H9 (cell line): ENCODE data around the gene CRHR2. TPM values are rescaled to one million over a fixed set of nuclear protein-coding genes. Genes with fewer than 3 reads are reported as not detected.

Source experiments
- DNase-seq: peaks from one replicate; pipeline ENCODE4 v3.0.0-alpha.2; 2017
- H2AFZ ChIP-seq: one replicate; pipeline ENCODE4 v1.6.1; 2013; ENCODE audit warnings: mild to moderate bottlenecking, low read length, control low read depth, moderate library complexity
- H2AK5ac ChIP-seq: 2 replicates; pipeline ENCODE4 v1.6.1; 2013; ENCODE audit warnings: low read length, control low read depth, mixed read lengths; ENCODE audit not compliant: insufficient read length
- H2BK120ac ChIP-seq: one replicate; pipeline ENCODE4 v1.6.1; 2013; ENCODE audit warnings: low read depth, mild to moderate bottlenecking, low read length, control low read depth, inconsistent platforms; ENCODE audit not compliant: poor library complexity, severe bottlenecking
- H2BK12ac ChIP-seq: 2 replicates; pipeline ENCODE4 v1.6.1; 2013; ENCODE audit warnings: low read length, control low read depth, mixed read lengths, low read depth; ENCODE audit not compliant: insufficient read length
- H2BK15ac ChIP-seq: 2 replicates; pipeline ENCODE4 v1.6.1; 2013; ENCODE audit warnings: low read depth, low read length, control low read depth
- H2BK20ac ChIP-seq: one replicate; pipeline ENCODE4 v1.6.1; 2013; ENCODE audit warnings: low read depth, mild to moderate bottlenecking, low read length, control low read depth, inconsistent platforms; ENCODE audit not compliant: poor library complexity, severe bottlenecking
- H2BK5ac ChIP-seq: 2 replicates; pipeline ENCODE4 v1.6.1; 2013; ENCODE audit warnings: low read length, control low read depth, mixed read lengths; ENCODE audit not compliant: insufficient read length
- H3K14ac ChIP-seq: 2 replicates; pipeline ENCODE4 v1.6.1; 2013; ENCODE audit warnings: low read length, control low read depth; ENCODE audit not compliant: insufficient read depth
- H3K18ac ChIP-seq: 2 replicates; pipeline ENCODE4 v1.6.1; 2013; ENCODE audit warnings: low read depth, mild to moderate bottlenecking, mixed read lengths, low read length, control low read depth; ENCODE audit not compliant: insufficient read length
- H3K23ac ChIP-seq: 2 replicates; pipeline ENCODE4 v1.6.1; 2013; ENCODE audit warnings: low read length, control low read depth, mixed read lengths, low read depth; ENCODE audit not compliant: insufficient read length
- H3K23me2 ChIP-seq: 2 replicates; pipeline ENCODE4 v1.6.1; 2013; ENCODE audit warnings: low read depth, mild to moderate bottlenecking, mixed read lengths, low read length, control low read depth; ENCODE audit not compliant: insufficient read length, poor library complexity, severe bottlenecking
- H3K27ac ChIP-seq: 2 replicates; pipeline ENCODE4 v1.5.1; 2013; ENCODE audit warnings: low read length, control low read depth, mixed read lengths, low read depth; ENCODE audit not compliant: insufficient read length
- H3K27me3 ChIP-seq: 2 replicates; pipeline ENCODE4 v1.6.1; 2013; ENCODE audit warnings: low read length, control low read depth, inconsistent platforms; ENCODE audit not compliant: insufficient read depth
- H3K4ac ChIP-seq: 2 replicates; pipeline ENCODE4 v1.6.1; 2013; ENCODE audit warnings: low read depth, mild to moderate bottlenecking, control low read depth, inconsistent platforms, low read length, moderate library complexity
- H3K4me1 ChIP-seq: 2 replicates; pipeline ENCODE4 v1.6.1; 2013; ENCODE audit warnings: low read length, control low read depth, inconsistent platforms; ENCODE audit not compliant: insufficient read depth
- H3K4me2 ChIP-seq: 2 replicates; pipeline ENCODE4 v1.6.1; 2013; ENCODE audit warnings: low read length, control low read depth, mixed read lengths; ENCODE audit not compliant: insufficient read length, insufficient read depth
- H3K56ac ChIP-seq: 2 replicates; pipeline ENCODE4 v1.6.1; 2013; ENCODE audit warnings: low read depth, mild to moderate bottlenecking, mixed read lengths, low read length, control low read depth; ENCODE audit not compliant: insufficient read length
- H3K79me1 ChIP-seq: 2 replicates; pipeline ENCODE4 v1.6.1; 2013; ENCODE audit warnings: low read depth, mild to moderate bottlenecking, moderate library complexity, low read length, control low read depth, inconsistent platforms; ENCODE audit not compliant: insufficient read depth, poor library complexity, severe bottlenecking
- H3K79me2 ChIP-seq: 2 replicates; pipeline ENCODE4 v1.6.1; 2013; ENCODE audit warnings: low read length, control low read depth, inconsistent platforms; ENCODE audit not compliant: insufficient read depth
- H3K9ac ChIP-seq: 2 replicates; pipeline ENCODE4 v1.6.1; 2013; ENCODE audit warnings: low read length, control low read depth, mixed read lengths; ENCODE audit not compliant: insufficient read length; ENCODE audit errors: extremely low read depth
- H3K9me3 ChIP-seq: one replicate; pipeline ENCODE4 v1.6.1; 2013; ENCODE audit warnings: low read depth, low read length, inconsistent platforms; ENCODE audit not compliant: control insufficient read depth
- H3T11ph ChIP-seq: one replicate; pipeline ENCODE4 v1.6.1; 2013; ENCODE audit warnings: mild to moderate bottlenecking, low read length, control low read depth, inconsistent platforms
- H4K20me1 ChIP-seq: one replicate; pipeline ENCODE4 v1.6.1; 2013; ENCODE audit not compliant: control insufficient read depth, insufficient read length, insufficient read depth
- H4K5ac ChIP-seq: 2 replicates; pipeline ENCODE4 v1.6.1; 2013; ENCODE audit warnings: low read depth, mild to moderate bottlenecking, mixed read lengths, low read length, control low read depth; ENCODE audit not compliant: insufficient read length
- H4K8ac ChIP-seq: replicated peaks from 2 replicates; pipeline ENCODE4 v1.6.1; 2013; ENCODE audit warnings: low read length, control low read depth, mixed read lengths, low read depth; ENCODE audit not compliant: insufficient read length
- H4K91ac ChIP-seq: 2 replicates; pipeline ENCODE4 v1.6.1; 2013; ENCODE audit warnings: low read depth, mild to moderate bottlenecking, moderate library complexity, mixed read lengths, low read length, control low read depth; ENCODE audit not compliant: insufficient read length
- H3K27ac Mint-ChIP-seq, 3 experiments: 2 replicates in 2 of 3; 3 replicates in 1 of 3; pipeline ENCODE4 v1.8.0; 2020 to 2021; ENCODE audit warnings: mixed read lengths in 3 of 3, mild to moderate bottlenecking in 1 of 3, moderate library complexity in 1 of 3
- H3K27me3 Mint-ChIP-seq: 2 replicates; pipeline ENCODE4 v1.8.0; 2021; ENCODE audit warnings: low read depth, mild to moderate bottlenecking, moderate library complexity, mixed read lengths
- H3K36me3 Mint-ChIP-seq, 3 experiments: 2 replicates in 2 of 3; 3 replicates in 1 of 3; pipeline ENCODE4 v1.8.0; 2020 to 2021; ENCODE audit warnings: low read depth in 3 of 3, mixed read lengths in 3 of 3; ENCODE audit not compliant: insufficient read depth in 1 of 3
- H3K4me1 Mint-ChIP-seq, 2 experiments: 2 replicates each; pipeline ENCODE4 v1.8.0; 2020; ENCODE audit warnings: mixed read lengths in 2 of 2
- H3K4me3 Mint-ChIP-seq, 2 experiments: 2 replicates in 1 of 2; 3 replicates in 1 of 2; pipeline ENCODE4 v1.8.0; 2020 to 2021; ENCODE audit warnings: mild to moderate bottlenecking in 2 of 2, mixed read lengths in 2 of 2, moderate library complexity in 1 of 2
- H3K9me3 Mint-ChIP-seq, 2 experiments: 2 replicates in 1 of 2; 3 replicates in 1 of 2; pipeline ENCODE4 v1.8.0; 2020; ENCODE audit warnings: mild to moderate bottlenecking in 2 of 2, mixed read lengths in 2 of 2, moderate library complexity in 1 of 2
- WGBS: extraction: QIAGEN DNeasy Blood & Tissue Kit; methylation state at CpG from one replicate; pipeline ENCODE4 v1.1.7; 2013; ENCODE audit warnings: missing lambda C conversion rate, low lambda C conversion rate, mixed read lengths; ENCODE audit not compliant: insufficient read length; ENCODE audit errors: extremely low coverage; 5-methylcytosine and 5-hydroxymethylcytosine counted together
- total RNA-seq: library from RNA; stranded (reverse); gene quantifications from 2 replicates; pipeline ENCODE4 v1.2.1, GENCODE V29; 2021
- TF ChIP-seq, protein P1 (sequence below): fragments of 200-600 bp; sonication (generic); conservative IDR thresholded peaks from 3 replicates; pipeline ENCODE4 v1.8.0; 2021; ENCODE audit warnings: antibody characterized with exemption, mild to moderate bottlenecking

The CRHR2 gene
- total RNA-seq, 1 experiment from 2014 or later, result 0.07 TPM

DNA sequence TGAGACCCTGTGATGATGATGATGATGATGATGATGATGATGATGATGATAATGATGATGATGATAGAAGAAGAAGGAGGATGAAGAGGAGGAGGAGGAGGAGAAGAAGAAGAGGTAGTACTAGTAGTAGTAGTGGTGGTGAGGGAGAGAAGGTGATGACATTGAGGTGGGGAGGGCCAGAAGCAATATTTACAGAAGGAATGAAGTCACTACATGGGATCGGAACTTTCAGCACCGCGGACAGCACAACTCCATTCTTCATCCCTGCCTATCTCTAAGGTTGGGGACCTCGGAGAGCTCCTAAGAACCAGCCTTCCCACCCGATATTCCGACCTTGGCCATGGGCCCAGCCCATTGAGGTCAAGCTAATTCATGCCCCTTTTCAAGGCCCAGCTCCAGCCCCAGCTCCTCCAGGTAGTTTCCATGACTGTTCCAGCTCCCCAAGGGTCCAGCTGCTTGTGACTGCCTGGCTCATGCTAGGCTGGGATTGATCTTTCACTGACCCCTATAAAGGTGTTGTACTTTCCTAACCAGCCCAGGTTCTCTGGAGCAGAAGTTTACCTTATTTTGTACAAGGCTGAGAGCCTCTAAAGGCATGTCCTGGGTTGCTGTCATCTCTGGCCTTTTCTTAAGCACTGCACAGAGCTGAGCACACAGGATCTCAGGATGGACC is 10.3 kb downstream of the CRHR2 start:
- H3K79me1 ChIP-seq, result no peaks in the 10 kb centered on the region
- no peak overlapping the region for H3K4me3 Mint-ChIP-seq
- no peak overlapping the region for H2AK5ac ChIP-seq
- peaks cover 24% of the 10 kb centered on the region for H3K27me3 Mint-ChIP-seq
- no peak overlapping the region for H3K56ac ChIP-seq
- H3K4me1 ChIP-seq, result no peaks in the 10 kb centered on the region
- H3K9ac ChIP-seq, result no peak overlapping the region
- H3K4me1 Mint-ChIP-seq, result peaks cover 4 to 8% of the 10 kb centered on the region in 2 experiments; a peak in 3 of 4 replicates
- no peak overlapping the region for H3K27ac ChIP-seq
- H3K23ac ChIP-seq, result no peak overlapping the region
- H3K79me2 ChIP-seq, result no peaks in the 10 kb centered on the region
- no peak overlapping the region for H4K8ac ChIP-seq
- H4K20me1 ChIP-seq, result no peaks in the 10 kb centered on the region
- no peak overlapping the region for H3K27ac Mint-ChIP-seq
- no peak overlapping the region for H3T11ph ChIP-seq
- WGBS, result no CpG with 5 or more reads among the region's 6 CpGs
- no peak overlapping the region for H3K4me2 ChIP-seq
- no peak overlapping the region for H3K4ac ChIP-seq
- H4K5ac ChIP-seq, result no peak overlapping the region
- H2BK20ac ChIP-seq, result no peak overlapping the region
- H3K27me3 ChIP-seq, result no peaks in the 10 kb centered on the region
- H2BK5ac ChIP-seq, result no peak overlapping the region
- H3K9me3 ChIP-seq, result no peaks in the 10 kb centered on the region
- no peak overlapping the region for H3K18ac ChIP-seq
- H3K23me2 ChIP-seq, result no peaks in the 10 kb centered on the region
- no peak overlapping the region for H3K14ac ChIP-seq
- no peak overlapping the region for H2AFZ ChIP-seq
- no peak overlapping the region for H2BK15ac ChIP-seq
- H3K9me3 Mint-ChIP-seq, result no peaks in the 10 kb centered on the region
- DNase-seq, result peak; percentile 70
- H4K91ac ChIP-seq, result no peak overlapping the region
- H2BK12ac ChIP-seq, result no peak overlapping the region
- TF ChIP-seq, protein P1, sequence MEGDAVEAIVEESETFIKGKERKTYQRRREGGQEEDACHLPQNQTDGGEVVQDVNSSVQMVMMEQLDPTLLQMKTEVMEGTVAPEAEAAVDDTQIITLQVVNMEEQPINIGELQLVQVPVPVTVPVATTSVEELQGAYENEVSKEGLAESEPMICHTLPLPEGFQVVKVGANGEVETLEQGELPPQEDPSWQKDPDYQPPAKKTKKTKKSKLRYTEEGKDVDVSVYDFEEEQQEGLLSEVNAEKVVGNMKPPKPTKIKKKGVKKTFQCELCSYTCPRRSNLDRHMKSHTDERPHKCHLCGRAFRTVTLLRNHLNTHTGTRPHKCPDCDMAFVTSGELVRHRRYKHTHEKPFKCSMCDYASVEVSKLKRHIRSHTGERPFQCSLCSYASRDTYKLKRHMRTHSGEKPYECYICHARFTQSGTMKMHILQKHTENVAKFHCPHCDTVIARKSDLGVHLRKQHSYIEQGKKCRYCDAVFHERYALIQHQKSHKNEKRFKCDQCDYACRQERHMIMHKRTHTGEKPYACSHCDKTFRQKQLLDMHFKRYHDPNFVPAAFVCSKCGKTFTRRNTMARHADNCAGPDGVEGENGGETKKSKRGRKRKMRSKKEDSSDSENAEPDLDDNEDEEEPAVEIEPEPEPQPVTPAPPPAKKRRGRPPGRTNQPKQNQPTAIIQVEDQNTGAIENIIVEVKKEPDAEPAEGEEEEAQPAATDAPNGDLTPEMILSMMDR, result no peak
- no peaks in the 10 kb centered on the region; a peak in 1 of 7 replicates for H3K36me3 Mint-ChIP-seq
- H2BK120ac ChIP-seq, result no peak overlapping the region
